ENCODE results near the gene DNAH10. TPM values are rescaled to one million over a fixed set of nuclear protein-coding genes. Genes with fewer than 3 reads are reported as not detected.
"Not testable (repeated sequence)": the region's sequence is repeated elsewhere in the genome, so short reads cannot be mapped to it uniquely, and the experiment has no call there.

The DNAH10 gene
- total and polyA plus RNA-seq, 2 experiments from 2014 or later, result 0.77 to 1.0 TPM

- Histone ChIP-seq H3K27me3 (peaks cover 3% of the 10 kb centered on the region), H3K9me3 (ENCODE audit: low read depth) (no peaks in the 10 kb centered on the region), H3K4me3 (no peak overlapping the region), H3K36me3 (no peaks in the 10 kb centered on the region), H3K4me1 (ENCODE audit: low read depth) (no peaks in the 10 kb centered on the region), H3K27ac (no peak overlapping the region)
- TF ChIP-seq CTCF (IDR thresholded peaks at IDR 0.05; ENCODE audit: low read depth, low read length), result no peak
- DNase-seq (ENCODE audit: low read depth in 1 of 2, low spot score in 1 of 2), result no peak
Measured at GRCh38 chr12:123773375-123773774, 11.3 kb downstream of the DNAH10 start.

GRCh38 chr12:123779551-123779950, 17.4 kb downstream of the DNAH10 start:
- H3K27me3 ChIP-seq, result no peaks in the 10 kb centered on the region
- no peak overlapping the region for H3K4me3 ChIP-seq
- no peaks in the 10 kb centered on the region for H3K36me3 ChIP-seq
- H3K27ac ChIP-seq, result no peak overlapping the region
- no peaks in the 10 kb centered on the region for H3K9me3 ChIP-seq (ENCODE audit: low read depth)
- H3K4me1 ChIP-seq (ENCODE audit: low read depth), result no peaks in the 10 kb centered on the region
- no peak for DNase-seq (ENCODE audit: low read depth in 1 of 2, low spot score in 1 of 2)
- TF ChIP-seq CTCF (IDR thresholded peaks at IDR 0.05; ENCODE audit: low read depth, low read length), result no peak

- H3K36me3 ChIP-seq, result no peaks in the 10 kb centered on the region
- H3K27ac ChIP-seq, result no peak overlapping the region
- no peaks in the 10 kb centered on the region for H3K27me3 ChIP-seq
- DNase-seq (ENCODE audit: low read depth in 1 of 2, low spot score in 1 of 2), result no peak
- no peak overlapping the region for H3K4me3 ChIP-seq
- no peaks in the 10 kb centered on the region for H3K9me3 ChIP-seq (ENCODE audit: low read depth)
- no peaks in the 10 kb centered on the region for H3K4me1 ChIP-seq (ENCODE audit: low read depth)
- TF ChIP-seq CTCF (IDR thresholded peaks at IDR 0.05; ENCODE audit: low read depth, low read length), result no peak
Measured at GRCh38 chr12:123782997-123783792, 21.1 kb downstream of the DNAH10 start.

GRCh38 chr12:123787466-123787865, 25.4 kb downstream of the DNAH10 start:
- H3K36me3 ChIP-seq, result no peaks in the 10 kb centered on the region
- DNase-seq (ENCODE audit: low read depth in 1 of 2, low spot score in 1 of 2), result no peak
- H3K9me3 ChIP-seq (ENCODE audit: low read depth), result no peaks in the 10 kb centered on the region
- H3K4me1 ChIP-seq (ENCODE audit: low read depth), result no peaks in the 10 kb centered on the region
- no peak for TF ChIP-seq CTCF (IDR thresholded peaks at IDR 0.05; ENCODE audit: low read depth, low read length)
- H3K27ac ChIP-seq, result no peak overlapping the region
- no peak overlapping the region for H3K4me3 ChIP-seq
- H3K27me3 ChIP-seq, result no peaks in the 10 kb centered on the region

GRCh38 chr12:123788541-123788940, 26.4 kb downstream of the DNAH10 start:
- Histone ChIP-seq H3K4me3 (no peak overlapping the region), H3K4me1 (ENCODE audit: low read depth) (no peaks in the 10 kb centered on the region), H3K27me3 (no peaks in the 10 kb centered on the region), H3K9me3 (ENCODE audit: low read depth) (no peaks in the 10 kb centered on the region), H3K36me3 (no peaks in the 10 kb centered on the region), H3K27ac (no peak overlapping the region)
- DNase-seq (ENCODE audit: low read depth in 1 of 2, low spot score in 1 of 2), result no peak
- no peak for TF ChIP-seq CTCF (IDR thresholded peaks at IDR 0.05; ENCODE audit: low read depth, low read length)

GRCh38 chr12:123789422-123789821, 27.3 kb downstream of the DNAH10 start:
- DNase-seq (ENCODE audit: low read depth in 1 of 2, low spot score in 1 of 2), result not testable (repeated sequence)

More at GRCh38 chr12:123789422-123789821, 27.3 kb downstream of the DNAH10 start:
- not testable (repeated sequence) for H3K27me3 ChIP-seq; H3K36me3 ChIP-seq; H3K4me3 ChIP-seq; H3K27ac ChIP-seq; H3K4me1 ChIP-seq (ENCODE audit: low read depth); H3K9me3 ChIP-seq (ENCODE audit: low read depth)

All from cardiac muscle cell (in vitro differentiated cells and primary cell).